Measurements from ENCODE around the gene C17orf107. TPM values are rescaled to one million over a fixed set of nuclear protein-coding genes. Genes with fewer than 3 reads are reported as not detected.

Gene C17orf107
- total and polyA plus RNA-seq, 9 of the 15 experiments (the other 6 are each of a cell fraction or from before 2014, with no cell fraction given): 0.05 to 0.29 (median 0.07) TPM; not detected in 4

DNA sequence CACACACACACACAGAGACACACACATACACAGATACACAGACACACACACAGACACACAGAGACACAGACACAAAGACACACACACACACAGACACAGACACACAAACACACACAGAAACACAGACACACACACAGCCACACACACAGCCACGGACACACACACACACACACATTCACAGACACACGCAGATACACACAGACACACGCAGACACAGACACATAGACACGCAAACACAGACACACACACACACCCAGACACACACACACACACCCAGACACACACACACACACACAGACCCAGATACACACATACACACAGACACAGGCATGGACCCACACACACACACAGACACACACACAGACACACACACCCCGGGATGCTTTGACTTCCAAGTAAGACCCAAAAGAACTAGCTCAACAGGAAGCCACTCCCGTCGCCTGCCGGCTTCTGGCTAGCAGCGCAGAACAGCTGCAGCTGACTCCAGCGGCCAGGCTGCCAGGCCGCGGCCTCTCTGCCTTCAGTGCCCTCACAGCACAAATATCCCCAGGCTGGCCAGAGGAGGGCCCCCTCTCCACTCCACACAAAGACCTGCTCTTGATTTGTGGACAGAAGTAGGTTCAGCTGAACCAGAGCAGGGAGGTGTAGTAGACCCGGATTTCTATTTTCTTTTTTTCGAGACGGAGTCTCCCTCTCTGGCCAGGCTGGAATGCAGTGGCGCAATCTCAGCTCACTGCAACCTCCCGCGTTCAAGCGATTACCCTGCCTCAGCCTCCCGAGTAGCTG is 9.6 kb downstream of the C17orf107 start (continued):
- TF ChIP-seq RNF2 (IDR thresholded peaks at IDR 0.05): no peak
- TF ChIP-seq, protein P1, sequence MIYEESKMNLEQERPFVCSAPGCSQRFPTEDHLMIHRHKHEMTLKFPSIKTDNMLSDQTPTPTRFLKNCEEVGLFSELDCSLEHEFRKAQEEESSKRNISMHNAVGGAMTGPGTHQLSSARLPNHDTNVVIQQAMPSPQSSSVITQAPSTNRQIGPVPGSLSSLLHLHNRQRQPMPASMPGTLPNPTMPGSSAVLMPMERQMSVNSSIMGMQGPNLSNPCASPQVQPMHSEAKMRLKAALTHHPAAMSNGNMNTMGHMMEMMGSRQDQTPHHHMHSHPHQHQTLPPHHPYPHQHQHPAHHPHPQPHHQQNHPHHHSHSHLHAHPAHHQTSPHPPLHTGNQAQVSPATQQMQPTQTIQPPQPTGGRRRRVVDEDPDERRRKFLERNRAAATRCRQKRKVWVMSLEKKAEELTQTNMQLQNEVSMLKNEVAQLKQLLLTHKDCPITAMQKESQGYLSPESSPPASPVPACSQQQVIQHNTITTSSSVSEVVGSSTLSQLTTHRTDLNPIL (CRISPR knock-in tag; IDR thresholded peaks at IDR 0.05): no peak
- no peak for TF ChIP-seq SIRT6 (IDR thresholded peaks at IDR 0.05; ENCODE audit: low read depth, low read length)
- TF ChIP-seq ZFX (CRISPR knock-in tag; IDR thresholded peaks at IDR 0.05): peak; percentile 62
- TF ChIP-seq ESRRB (CRISPR knock-in tag; IDR thresholded peaks at IDR 0.05; ENCODE audit: borderline replicate concordance): no peak
- TF ChIP-seq JUN (IDR thresholded peaks at IDR 0.05; ENCODE audit: borderline replicate concordance, low read depth, low read length): no peak
- no peak for TF ChIP-seq JUN (CRISPR knock-in tag; IDR thresholded peaks at IDR 0.05; ENCODE audit: borderline replicate concordance)
- TF ChIP-seq MCM2 (IDR thresholded peaks at IDR 0.05; ENCODE audit: low read depth): no peak
- no peak for TF ChIP-seq DMBX1 (CRISPR knock-in tag; IDR thresholded peaks at IDR 0.05; ENCODE audit: borderline replicate concordance)
- 0 out of 2 replicates have a peak, but pooled peaks have one; percentile 49 for TF ChIP-seq THRAP3 (IDR thresholded peaks at IDR 0.05; ENCODE audit: borderline replicate concordance)
- no peak for TF ChIP-seq CREBBP (IDR thresholded peaks at IDR 0.05; ENCODE audit: low read depth, low read length)
- TF ChIP-seq CBFA2T2 (conservative IDR thresholded peaks at IDR 0.05): no peak
- TF ChIP-seq TCF7 (IDR thresholded peaks at IDR 0.05; ENCODE audit: borderline replicate concordance): no peak
- no peak for TF ChIP-seq KAT2B (IDR thresholded peaks at IDR 0.05; ENCODE audit: low read depth, low read length)
- TF ChIP-seq ZNF445 (CRISPR knock-in tag; IDR thresholded peaks at IDR 0.05; ENCODE audit: low read depth): no peak
- TF ChIP-seq ZC3H11A (IDR thresholded peaks at IDR 0.05; ENCODE audit: low read depth, low read length): no peak
- TF ChIP-seq ZEB2 (IDR thresholded peaks at IDR 0.05): no peak
- no peak for TF ChIP-seq GATAD2A (IDR thresholded peaks at IDR 0.05)
- TF ChIP-seq, protein P2, sequence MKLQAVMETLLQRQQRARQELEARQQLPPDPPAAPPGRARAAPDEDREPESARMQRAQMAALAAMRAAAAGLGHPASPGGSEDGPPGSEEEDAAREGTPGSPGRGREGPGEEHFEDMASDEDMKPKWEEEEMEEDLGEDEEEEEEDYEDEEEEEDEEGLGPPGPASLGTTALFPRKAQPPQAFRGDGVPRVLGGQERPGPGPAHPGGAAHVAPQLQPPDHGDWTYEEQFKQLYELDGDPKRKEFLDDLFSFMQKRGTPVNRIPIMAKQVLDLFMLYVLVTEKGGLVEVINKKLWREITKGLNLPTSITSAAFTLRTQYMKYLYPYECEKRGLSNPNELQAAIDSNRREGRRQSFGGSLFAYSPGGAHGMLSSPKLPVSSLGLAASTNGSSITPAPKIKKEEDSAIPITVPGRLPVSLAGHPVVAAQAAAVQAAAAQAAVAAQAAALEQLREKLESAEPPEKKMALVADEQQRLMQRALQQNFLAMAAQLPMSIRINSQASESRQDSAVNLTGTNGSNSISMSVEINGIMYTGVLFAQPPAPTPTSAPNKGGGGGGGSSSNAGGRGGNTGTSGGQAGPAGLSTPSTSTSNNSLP (IDR thresholded peaks at IDR 0.05; ENCODE audit: borderline replicate concordance, low read depth, low read length): no peak
- no peak for TF ChIP-seq HNRNPH1 (optimal IDR thresholded peaks at IDR 0.05; ENCODE audit: low read depth, low read length)
- no peak for TF ChIP-seq SREBF2 (CRISPR knock-in tag; IDR thresholded peaks at IDR 0.05)
- TF ChIP-seq NFE2L1 (tag; IDR thresholded peaks at IDR 0.05; ENCODE audit: borderline replicate concordance, low read depth): no peak
- no peak for TF ChIP-seq TEAD2 (tag; IDR thresholded peaks at IDR 0.05)
- no peak for TF ChIP-seq SRSF1 (IDR thresholded peaks at IDR 0.05; ENCODE audit: low read depth, low read length)
- TF ChIP-seq, protein P3, sequence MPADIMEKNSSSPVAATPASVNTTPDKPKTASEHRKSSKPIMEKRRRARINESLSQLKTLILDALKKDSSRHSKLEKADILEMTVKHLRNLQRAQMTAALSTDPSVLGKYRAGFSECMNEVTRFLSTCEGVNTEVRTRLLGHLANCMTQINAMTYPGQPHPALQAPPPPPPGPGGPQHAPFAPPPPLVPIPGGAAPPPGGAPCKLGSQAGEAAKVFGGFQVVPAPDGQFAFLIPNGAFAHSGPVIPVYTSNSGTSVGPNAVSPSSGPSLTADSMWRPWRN (IDR thresholded peaks at IDR 0.05; ENCODE audit: low read depth): no peak
- no peak for TF ChIP-seq HDAC3 (IDR thresholded peaks at IDR 0.05; ENCODE audit: borderline replicate concordance, partially characterized antibody)
- no peak for TF ChIP-seq KLF6 (CRISPR knock-in tag; IDR thresholded peaks at IDR 0.05; ENCODE audit: borderline replicate concordance)
- TF ChIP-seq ZC3H8 (IDR thresholded peaks at IDR 0.05): no peak
